Kidney tubule cell (primary cell): ENCODE data around the gene KCNQ1OT1.
"Not testable (repeated sequence)": the region's sequence is repeated elsewhere in the genome, so short reads cannot be mapped to it uniquely, and the experiment has no call there.

ENCODE experiments used
- DNase-seq: peaks from one replicate; pipeline ENCODE4 v3.0.0-alpha.2; 2018; ENCODE audit warnings: low spot score

Gene KCNQ1OT1

DNA sequence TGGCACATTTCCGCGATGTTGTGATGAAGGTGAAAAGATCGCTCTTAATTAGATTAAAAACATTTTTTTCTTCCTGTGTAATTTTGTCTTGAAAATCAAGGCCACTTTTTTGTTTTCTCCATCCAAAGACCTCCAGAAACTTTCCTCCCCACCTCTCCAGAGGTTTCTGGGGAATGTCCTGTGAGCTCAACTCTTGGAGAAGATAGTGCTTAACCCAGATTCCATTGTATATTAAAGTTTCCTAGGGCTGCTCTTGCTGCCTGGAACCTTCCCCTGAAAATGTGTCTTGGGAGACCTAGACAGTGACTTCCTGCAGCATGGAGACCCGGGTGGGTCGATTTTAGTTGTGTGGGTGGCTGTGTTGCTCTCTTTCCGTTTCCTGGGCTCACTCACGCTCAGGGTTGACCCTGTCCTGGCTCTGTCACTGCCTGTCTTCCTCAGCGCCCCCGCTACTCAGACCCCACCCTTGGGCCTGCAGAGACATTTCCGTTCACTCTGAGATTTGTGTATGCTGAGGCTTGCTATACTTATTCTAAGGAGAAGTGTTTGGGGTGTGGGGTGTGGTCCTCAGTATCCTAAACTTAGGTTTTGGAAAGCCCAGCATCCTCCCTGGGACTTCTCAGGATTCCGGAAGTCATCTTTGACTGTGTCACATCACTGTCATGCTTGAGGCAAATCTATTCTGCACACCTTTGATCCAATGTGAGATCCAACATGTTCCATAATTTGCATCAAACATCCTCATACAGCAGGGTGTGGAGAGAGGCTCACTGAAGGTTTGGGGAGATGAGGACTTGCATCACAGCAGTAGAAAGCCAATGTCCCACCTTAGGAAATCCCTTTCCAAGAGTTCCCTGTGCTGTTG is 47.2 kb downstream of the KCNQ1OT1 start:
- DNase-seq, result no peak

DNA sequence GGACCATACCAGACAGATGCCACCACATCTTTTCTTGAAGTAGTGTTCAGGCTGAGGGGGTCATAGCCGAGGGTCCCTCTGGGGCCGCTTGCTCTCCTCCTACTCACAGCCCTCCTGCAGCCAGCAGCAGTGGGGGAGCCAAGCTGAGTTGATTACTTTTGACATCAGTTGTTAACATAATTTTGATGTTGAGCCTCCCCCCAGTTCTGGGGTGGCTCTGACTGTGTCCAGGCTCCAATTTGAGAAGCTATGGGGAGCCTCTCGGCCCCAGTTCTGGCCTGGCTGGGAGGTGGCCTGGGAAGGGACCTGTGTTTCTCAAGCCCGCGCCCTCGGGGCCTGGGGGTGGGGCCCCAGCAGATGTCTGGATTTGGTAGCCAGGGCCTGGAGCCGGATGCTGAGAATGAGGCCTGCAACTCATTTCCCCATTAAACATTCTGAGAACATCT is 47.9 kb downstream of the KCNQ1OT1 start:
- DNase-seq, result no peak

DNA sequence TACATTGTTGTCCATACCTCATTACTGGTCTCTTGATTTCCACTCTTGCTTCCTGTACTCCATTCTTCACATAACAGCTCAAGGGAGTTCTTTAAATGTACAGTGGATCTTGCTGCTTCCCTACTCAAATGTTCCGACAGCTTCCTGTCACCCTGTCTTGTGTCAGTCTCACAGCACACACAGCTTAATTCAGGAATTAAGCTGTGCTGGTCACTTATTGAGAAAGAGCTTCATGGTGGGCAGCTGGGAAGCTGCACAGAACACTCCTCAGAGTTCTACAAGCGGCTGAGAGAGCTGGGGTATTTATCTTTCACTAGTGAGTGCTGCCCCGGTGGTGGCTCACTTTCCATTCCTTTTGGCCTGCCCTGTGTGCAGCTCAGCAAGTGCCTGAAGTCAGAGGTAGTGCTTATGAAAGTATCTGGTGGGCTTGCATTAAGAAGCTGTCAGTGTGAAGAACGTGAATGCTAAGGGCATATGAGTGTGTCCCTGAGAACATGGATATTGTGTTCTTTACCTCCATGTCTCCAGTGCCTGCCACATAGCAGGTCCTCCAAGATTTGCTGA is 48.7 kb downstream of the KCNQ1OT1 start:
- DNase-seq, result no peak

DNA sequence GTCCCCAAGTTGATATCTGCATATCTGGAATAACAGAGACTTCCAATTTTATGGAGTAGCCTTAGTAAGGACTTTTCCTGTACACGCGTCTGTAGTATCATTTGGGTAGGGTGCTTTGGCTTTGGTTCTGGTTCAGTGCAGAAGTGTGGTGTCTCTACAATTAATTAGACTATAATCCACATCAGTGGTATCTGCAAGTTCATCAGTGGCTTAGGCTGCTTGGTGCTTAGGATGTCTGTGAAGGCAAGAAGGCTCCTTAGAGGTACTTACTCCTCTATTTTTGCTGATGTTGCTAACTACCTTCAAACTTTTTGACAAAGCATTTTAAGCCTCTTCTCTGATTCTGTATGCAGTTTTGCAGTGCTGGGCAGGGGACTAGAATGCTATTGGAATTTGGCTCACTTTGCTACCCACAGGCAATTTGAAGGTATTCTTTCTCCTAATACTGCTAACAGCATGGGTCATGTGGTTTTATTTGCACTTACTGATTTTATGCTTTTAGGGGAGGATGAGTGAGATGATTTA is 49.4 kb downstream of the KCNQ1OT1 start:
- DNase-seq, result no peak

DNA sequence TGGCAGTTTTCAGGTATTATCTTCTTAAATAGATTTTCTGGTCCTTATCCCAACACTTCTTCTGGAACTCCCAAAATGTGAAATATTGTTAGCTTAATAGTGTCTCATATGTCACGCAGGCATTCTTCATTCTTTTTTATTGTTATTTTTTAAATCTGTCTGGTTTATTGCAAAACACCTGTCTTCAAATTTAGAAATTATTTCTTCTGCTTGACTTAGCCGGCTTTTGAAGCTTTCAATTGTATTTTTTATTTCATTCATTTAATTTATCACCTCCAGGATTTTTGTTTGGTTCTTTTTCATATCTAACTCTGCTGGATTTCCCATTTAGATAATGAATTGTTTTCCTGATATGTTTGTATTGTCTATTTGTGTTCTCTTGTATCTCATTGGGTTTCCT is 49.9 kb downstream of the KCNQ1OT1 start:
- DNase-seq, result no peak

DNA sequence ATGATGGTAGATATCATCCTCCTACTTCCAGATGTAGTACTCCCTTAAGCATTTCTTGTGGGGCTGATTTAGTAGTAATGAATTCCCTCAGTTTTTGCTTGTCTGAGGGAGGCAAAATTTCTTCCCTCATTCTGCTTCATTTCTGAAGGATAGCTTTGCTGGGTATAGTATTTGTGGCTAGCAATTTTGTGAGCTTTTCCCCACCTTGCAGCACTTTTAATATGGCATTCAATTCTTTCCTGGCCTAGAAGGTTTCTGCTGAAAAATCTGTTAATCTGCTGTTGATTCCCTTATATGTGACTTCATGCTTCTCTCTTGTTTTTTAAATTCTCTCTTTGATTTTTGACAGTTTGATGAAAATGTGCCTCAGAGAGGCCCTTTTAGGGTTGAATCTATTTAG is 50.4 kb downstream of the KCNQ1OT1 start:
- no peak for DNase-seq

DNA sequence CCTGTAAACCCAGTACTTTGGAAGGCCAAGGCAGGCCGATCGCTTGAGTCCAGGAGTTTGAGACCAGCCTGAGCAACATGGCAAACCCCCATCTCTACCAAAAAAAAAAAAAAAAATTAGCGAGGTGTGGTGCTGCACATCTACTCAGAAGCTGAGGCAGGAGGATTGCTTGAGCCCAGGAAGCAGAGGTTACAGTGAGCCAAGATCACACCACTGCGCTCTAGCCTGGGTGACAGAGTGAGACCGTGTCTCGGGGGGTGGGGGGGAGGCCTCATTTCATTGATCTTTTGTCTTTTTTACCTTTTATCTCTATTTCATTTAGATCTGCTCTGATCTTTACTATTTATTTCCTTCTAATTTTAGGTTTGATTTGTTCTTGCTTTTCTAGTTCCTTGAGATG is 51.8 kb downstream of the KCNQ1OT1 start:
- DNase-seq, result no peak

DNA sequence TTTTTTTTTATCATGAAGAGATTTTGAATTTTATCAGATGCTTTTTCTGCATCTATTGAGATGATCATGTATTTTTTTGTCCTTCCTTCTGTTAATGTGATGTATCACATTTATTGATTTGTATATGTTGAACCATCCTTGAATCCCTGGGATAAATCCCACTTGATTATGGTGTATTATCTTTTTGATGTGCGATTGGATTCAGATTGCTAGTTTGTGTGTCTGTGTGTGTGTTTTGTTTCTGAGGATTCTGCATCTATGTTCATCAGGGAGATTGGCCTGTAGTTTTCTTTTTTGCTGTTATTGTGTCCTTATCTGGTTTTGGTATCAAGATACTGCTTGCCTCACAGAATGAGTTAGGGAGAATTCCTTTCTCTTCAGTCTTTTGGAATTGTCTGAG is 52.6 kb downstream of the KCNQ1OT1 start:
- DNase-seq, result no peak

DNA sequence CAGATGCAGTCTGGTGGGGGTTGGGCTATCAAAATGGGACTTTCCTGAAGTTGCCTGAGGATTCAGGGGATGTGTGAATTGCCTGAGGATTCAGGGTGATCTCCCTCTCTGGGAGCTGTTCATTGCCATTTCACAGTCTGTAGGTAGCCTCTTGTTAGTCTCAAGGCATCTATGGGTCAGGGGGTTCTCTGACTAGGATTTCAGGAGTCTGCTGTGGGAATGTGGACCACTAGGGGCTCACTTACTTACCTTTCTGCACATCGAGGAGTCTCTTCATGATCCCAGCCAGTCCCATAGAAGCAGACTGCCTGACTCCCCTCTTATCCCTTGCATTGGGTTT is 54.0 kb downstream of the KCNQ1OT1 start:
- DNase-seq, result no peak

DNA sequence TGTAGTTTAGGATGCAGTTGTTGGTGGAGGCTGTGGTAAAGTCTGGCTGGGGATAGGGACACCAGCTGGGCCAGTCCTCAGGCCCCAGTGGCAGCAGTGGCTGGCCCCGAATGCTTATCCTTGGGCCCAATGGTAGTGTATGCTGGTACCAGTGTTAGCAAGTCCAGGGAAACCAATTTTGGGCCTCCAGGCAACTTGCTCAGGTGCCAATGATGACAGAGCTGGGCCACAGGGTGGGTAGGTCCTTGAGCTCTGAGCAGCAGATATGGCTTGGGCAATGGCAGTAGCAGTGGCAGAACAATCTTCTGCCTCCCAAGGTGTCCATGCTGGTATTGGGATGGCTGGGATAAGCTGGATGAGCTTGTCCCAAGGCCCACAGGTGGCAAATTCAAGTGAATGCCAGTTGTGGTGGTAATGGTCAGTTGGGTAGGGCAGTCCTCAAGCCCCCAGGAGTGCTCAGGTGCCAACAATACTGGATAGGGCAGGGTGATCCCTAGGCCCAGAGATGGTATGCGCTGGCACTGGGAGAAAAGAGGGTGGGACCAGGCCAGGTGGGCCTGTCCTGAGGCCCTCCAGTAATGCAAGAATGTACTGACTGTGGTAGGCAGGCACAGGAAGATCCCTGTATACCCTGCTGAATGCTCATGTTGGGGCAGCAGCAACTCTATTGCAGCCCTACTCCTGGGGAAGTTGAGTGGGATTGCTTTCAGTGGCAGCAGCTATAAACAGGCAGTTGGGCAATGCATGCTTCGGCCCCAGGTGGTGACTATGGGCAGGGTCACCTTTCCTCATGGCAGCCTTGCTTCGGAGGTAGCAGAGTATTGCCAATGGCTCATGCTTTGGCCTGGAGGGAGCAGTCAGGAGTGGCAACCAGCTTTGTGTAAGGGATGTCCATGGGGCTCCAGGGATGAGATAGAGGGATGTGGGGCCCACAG is 54.7 kb downstream of the KCNQ1OT1 start:
- no peak for DNase-seq

DNA sequence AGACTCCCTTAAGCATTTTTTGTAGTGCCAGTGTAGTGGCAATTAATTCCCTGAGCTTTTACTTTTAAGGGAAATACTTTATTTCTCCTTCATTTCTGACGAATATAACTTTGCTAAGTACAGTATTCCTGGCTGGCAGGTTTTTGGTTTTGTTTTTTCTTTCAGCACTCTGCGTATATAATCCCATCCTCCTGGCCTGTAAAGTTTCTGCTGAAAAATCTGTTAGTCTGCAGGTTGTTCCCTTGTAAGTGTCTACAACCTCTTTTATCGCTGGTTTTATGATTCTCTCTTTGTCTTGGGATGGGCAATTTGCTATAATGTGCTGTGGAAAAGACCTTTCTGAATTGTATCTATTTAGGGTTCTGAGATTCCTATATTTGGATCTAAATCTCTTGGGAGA is 56.0 kb downstream of the KCNQ1OT1 start:
- DNase-seq, result no peak

DNA sequence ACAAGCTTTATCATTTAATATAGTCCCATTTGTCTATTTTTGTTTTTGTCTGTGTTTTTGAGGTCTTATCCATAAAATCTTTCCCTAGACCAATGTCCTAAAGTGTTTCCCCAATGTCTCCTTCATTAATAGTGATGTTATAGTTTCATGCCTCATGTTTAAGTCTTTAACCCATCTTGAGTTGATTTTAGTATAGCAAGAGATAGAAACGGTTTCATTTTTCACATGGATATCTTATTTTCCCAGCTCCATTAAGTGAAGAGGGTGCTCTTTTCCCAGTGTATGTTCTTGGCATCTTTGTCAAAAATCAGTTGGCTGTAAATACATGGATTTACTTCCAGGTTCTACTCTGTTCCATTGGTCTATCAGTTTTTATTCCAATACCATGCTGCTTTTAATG is 58.2 kb downstream of the KCNQ1OT1 start:
- DNase-seq, result no peak

DNA sequence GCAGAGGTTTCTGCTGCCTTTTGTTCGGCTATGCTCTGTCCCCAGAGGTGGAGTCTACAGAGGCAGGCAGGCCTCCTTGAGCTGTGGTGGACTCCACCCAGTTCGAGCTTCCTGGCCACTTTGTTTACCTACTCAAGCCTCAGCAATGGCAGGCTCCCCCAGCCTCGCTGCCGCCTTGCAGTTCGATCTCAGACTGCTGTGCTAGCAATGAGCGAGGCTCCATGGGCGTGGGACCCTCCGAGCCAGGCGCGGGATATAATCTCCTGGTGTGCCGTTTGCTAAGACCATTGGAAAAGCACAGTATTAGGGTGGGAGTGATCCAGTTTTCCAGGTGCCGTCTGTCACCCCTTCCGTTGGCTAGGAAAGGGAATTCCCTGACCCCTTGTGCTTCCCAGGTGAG is 60.0 kb downstream of the KCNQ1OT1 start:
- not testable (repeated sequence) for DNase-seq

DNA sequence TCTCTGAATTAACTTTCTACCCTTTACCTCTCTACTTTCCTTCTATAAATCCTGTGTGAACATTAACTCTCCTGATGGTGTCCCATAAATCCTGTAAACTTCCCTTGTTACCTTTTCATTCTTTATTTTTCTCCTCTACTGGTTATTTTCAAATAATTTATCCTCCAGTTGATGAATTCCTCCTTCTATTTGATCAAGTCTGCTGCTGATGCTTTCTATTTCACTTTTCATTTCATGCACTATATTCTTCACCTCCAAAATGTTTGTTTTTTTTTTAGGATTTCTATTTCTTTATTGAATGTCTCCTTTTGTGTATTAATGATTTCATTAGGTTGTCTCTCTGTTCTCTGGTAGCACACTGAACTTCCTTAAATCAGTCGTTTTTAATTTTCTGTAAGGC is 68.6 kb downstream of the KCNQ1OT1 start:
- no peak for DNase-seq

DNA sequence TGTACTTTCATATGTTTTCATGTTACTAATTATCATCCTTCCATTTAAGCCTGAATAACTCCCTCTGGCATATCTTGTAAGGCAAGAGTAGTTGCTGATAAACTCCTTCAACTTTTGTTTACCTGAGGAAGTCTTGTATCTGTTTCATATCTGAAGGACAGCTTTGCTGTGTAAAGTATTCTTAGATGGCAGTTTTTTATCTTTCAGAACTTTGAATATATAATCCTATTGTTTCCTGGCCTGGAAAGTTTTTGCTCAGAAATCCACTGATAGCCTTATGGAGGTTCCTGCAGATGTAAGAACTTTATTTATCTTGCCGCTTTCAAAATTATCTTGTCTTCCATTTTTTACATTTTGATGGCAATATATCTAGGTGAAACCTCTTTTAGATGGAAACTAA is 69.1 kb downstream of the KCNQ1OT1 start:
- no peak for DNase-seq

DNA sequence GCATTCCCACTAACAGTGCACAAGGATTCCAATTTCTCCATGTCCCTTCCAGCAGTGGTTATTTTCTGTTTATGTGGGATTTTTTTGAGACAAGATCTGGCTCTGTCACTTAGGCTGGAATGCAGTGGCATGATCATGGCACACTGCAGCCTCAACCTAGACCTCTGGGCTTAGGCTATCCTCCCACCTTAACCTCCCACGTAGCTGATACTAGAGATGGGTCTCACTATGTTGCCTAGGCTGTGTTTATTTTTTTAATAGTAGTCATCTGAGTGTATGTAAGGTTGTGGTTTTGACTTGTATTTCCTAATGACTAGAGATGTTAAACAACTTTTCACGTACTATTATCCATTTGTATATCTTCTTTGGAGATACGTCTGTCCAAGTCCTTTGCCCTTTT is 74.6 kb downstream of the KCNQ1OT1 start:
- DNase-seq, result no peak

DNA sequence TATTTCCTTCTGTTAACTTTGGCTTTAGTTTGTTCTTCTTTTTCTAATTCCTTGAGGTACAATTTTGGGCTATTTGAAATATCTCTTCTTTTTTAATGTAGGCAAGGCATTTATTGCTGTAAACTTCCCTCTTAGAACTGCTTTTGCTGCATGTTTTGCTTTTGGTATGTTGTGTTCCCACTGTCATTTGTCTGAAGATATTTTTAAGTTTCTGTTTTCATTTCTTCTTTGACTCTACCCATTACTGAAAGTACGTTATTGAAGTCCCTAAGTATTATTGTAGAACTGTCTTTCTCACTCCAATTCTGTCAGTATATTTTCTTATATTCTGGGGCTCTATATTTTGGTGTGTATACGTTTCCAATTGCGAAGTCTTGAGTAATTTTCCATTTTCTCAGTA is 77.9 kb downstream of the KCNQ1OT1 start:
- DNase-seq, result no peak

DNA sequence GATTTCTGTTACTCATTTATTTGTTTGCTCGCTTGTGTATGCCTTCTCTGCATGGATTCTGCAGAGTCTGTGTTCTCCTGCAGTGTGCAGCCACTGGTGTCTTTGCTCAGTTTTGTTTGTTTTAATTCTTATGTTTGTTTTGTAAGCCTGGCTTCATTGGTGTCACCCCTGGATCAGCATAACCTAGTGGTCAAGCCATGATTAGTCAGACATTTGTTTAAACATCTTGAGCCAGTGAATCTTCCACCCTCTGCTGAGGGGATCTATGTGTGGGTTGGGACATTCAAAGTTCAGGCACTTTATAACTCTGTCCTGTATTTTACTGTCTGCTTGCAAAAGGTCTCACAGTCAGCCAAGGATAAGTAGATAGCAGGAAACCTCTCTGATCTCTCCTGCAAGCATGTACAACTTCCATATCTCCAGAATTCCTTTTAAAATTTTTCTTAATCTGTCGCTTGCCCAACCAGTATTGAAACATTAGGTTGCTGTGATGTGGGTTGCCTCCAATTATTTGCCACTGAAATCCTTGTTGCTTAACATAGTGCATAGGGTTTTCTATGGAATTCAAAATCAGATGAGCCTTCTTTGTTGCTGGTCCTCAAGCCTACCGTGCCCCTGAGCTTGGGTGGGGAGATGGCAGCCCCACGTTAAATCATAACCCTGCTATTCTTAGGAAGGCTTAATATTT is 86.8 kb downstream of the KCNQ1OT1 start:
- no peak for DNase-seq

DNA sequence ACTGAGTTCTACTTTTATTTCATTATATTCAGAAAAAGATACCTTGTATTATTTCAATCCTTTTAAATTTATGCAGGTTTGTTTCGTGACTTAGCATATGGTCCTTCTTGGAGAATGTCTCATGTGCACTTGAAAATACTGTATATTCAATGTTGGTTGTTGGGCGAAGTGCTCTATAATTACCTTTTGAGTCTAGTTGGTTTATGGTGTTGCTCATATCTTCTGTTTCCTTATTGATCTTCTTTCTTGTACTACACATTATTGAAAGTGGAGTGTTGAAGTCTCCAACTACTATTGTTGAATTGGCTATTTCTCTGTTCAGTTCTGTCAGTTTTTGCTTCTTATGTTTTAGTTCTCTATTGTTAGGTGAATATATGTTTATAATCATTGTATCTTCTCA is 90.4 kb downstream of the KCNQ1OT1 start:
- DNase-seq, result no peak

DNA sequence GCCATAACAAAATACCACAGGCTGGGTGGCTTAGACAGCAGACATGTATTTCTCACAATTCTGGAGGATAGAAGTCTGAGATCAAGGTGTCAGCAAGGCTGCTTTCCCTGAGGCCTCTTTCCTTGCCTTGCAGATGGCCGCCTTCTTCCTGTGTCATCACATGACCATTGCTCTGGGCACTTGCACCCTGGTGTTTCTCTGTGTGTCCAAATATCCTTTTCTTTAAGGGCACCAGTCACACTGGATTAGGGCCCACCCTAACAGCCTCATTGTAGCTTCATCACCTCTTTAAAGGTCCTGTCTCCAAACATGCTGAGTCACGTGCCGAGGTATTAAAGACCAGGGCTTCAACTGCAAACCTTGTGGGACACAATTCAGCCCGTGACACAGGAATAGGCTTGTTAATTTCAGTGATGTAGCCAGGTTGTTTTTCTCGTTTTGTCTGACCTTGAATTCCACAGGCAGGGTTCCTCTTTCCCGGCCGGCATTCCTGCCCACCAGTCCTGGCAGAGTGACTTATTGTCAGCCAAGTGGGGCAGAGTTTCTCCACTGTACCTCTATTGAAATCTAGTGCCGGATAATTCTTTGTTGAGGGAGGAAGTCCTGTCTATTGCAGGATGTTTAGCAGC is 100.1 kb downstream of the KCNQ1OT1 start:
- DNase-seq, result no peak

DNA sequence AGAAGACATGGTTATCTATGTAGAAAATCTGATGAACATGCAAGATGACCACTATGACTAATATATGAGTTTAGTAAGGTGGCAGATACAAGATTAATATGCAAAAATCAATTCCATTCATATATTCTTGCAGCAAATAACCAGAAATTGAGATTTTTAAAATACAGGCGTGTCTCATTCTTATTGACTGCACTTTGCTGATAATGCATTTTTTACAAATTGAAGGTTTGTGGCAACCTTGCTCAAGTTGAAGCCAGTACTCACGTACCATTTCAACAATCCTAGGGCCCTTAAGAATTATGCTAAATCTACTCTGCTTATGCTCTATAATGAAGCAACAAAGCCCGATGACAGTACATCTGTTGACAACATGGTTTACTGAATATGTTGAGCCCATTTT is 104.6 kb downstream of the KCNQ1OT1 start:
- no peak for DNase-seq

DNA sequence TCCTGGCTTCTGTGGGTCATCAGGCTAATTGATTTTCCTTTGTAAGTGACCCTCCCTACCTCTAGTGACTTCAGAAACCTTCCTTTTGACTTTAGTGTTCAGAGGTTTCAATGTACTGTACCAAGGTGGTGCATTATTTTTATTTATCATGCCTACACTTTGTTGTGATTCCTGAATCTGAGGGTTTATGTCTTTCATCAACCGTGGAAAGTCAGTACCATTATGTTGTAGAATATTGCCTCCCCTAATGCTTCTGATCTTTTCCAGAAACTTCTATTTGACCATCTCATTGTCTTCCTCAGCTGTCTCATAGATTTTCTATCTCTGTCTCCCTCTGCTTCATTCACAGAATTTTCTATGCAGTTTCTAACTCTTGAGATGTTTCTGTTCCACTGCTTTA is 105.5 kb downstream of the KCNQ1OT1 start:
- no peak for DNase-seq
